Activated gamma-delta T cell (primary cell): ENCODE results near the gene UTS2R.
"Not testable (repeated sequence)": the region's sequence is repeated elsewhere in the genome, so short reads cannot be mapped to it uniquely, and the experiment has no call there.

Experiments
- DNase-seq: peaks from one replicate; lab custom pipeline; 2025; lab: John Stamatoyannopoulos, UW

UTS2R gene

DNA sequence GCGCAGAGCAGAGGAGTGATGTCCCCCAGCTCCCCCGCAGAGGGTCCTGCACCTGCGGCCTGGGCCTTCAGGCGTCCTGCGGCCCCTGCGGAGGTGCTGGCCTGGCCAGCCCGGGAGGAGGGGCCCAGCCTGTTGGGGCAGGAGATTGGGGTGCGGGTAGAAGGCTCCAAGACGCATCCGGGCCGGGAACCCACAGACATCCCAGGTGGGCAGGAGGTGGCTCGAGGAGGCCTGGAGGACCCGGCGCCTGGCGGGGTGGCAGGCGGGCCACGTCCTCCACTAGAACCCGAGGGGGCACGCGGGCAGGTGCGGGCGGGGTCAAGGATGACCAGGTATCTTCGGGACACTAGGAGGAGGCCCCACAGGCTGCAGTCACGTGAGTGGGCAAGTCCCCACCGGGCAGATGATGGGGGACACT lies 37.4 kb upstream of the UTS2R start:
- DNase-seq: no peak

DNA sequence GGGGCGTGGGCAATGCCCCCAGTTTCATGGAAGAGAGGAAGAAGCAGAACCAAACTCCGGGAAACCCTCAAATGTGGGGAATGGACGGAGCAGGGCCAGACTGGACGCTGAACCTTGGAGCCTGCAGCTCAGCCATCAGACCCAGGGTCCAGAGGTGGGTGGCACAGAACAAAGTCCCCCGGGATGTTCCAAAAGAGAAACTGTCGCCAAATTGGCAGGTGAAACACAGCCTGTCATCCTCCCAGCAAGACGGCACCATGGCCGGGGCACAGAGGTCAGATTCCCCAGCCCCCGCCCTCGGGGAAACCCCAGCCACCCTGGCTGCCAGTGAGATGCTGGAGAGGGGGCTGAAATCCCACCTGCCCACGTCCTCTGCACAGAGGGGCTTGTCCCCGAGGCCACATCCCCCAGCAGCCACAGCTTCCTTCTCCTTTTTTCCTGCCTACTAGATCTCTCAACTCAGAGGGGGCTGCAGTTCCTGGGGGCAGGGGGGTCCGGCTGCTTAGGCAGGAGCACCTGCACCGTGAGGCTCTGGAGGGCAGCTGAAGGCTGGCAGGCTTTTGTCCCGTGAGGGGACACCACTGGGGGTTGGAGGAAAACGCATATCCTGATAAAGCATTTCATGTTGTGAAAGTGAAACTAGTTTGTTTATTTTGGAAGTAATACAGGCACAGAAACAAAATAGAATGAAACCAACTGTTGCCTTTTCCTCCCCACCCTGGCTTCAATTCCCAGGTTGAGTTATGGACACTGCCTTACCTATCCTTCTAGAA lies 36.8 kb upstream of the UTS2R start:
- no peak for DNase-seq

DNA sequence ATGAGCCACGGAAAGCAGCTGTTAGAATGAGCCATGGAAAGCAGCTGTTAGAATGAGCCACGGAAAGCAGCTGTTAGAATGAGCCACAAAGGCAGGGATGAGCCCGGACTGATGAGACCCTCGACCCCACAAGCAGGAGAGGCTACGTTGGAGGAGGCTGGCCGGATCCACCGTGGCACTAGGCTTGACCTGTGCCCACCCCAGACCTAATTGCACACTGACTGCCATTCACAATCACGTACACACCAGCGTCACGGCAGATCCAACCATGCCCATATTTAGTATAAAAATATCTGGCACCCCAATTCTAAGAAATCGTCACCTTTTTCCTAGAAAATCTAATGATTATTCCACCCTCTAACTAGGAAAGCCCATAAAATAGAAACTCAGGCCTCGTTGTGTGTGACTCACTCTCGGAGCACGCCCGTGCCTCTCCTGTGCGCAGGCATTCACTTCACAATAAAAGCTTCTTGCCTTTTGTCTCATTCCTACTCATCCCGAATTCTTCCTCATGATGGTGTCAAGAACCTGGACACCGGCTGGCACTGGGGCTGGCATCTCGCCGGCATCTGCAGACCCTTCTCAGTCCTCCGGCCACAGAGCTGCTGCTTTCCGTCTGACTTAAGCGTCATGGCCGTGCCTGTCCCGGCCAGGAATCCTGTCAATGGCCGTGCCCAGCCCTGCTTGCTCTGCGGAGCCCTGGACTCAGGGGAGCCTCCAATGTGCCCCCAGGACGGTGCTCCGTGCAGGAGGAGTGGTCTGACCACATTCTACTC lies 32.5 kb upstream of the UTS2R start:
- DNase-seq: no peak

DNA sequence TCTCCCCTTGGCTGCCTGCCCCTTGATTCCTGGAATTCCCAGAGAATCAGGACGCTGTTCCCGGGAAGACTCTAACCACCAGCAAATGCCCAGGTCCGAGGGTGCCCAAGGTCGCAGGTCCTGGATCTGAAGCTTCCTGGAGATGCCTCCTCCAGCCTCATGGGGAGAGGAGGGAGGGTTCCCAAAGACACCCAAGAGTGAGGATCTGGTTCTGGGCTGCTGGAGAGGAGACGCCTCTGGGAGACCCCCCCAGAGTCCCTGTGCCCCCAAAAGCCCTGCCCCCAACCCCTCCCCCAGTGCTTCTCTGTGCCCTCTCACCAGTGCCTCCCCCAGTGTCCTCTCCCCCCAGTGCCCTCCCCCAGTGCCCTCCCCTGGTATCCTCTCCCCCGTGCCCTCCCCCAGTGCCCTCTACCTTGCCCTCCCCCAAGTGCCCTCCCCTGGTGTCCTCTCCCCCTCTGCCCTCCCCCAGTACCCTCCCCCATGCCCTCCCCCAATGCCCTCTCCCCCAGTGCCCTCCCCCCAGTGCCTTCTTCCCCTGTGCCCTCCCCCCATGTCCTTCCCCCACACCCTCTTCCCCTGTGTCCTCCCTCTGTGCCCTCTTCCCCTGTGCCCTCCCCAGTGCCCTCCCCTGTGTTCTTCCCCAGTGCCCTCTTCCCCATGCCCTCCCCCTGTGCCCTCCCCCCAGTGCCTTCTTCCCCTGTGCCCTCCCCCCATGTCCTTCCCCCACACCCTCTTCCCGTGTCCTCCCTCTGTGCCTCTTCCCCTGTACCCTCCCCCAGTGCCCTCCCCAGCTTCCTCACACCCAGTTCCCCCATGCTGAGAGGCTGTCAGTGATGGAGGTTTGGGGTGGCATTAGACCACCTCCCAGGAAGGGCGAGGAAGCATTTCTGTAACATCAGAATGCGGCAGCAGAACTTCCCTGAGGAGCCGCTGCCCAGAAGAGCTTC lies 31.7 kb upstream of the UTS2R start:
- DNase-seq: no peak

DNA sequence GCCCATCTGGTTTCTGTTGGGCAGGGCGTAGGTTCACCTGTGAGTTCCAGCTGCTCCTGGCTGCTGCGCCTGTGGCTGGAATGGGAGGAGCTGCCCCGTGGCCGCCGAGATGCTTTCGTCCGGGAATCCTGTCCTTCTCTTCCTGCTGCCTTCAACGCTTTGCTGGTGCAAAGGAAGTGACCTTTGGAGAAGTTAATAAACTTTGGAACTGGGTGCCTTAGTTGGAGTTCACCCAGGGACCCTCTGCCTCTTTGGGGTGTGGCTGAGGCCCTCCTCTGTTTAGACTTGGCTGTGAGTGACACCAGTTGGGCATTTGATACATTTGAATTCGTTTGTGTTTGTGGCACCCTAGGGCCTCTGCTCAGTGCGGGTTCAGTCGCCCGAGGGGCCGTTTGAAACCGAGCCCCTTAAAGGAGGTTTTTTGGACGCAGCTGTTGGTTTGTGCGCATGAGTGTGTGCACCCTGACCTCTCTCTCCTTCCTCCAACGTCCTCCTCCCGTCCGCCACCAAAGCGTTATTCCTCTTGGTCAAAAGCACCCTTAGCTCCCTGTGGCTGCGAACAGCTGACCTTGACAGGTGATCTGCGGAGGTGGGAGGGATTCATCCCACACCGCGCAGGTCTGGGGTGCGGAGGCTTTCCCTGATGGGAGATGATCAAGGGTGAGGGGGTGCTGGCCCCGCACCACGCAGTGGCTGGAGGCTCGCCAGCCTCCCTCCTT lies 29.0 kb upstream of the UTS2R start:
- no peak for DNase-seq

DNA sequence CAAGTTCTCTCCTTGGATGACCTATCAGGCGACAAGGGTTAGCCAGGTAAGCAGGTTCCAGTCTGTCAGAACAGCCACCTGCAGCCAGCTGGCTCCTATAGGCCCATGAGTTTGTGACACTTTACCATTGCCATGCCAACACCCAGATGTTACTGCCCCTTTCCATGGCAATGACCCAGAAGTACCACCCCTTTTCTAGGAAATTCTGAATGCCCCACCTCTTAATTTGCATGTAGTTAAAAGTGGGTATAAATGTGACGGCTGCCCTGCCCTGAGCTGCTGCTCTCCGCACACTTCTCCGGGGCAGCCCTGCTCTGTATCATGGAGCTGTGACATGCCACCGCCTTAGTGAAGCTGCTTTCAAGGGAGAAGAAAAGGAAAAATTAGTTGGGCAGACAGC lies 28.0 kb upstream of the UTS2R start:
- DNase-seq: no peak

DNA sequence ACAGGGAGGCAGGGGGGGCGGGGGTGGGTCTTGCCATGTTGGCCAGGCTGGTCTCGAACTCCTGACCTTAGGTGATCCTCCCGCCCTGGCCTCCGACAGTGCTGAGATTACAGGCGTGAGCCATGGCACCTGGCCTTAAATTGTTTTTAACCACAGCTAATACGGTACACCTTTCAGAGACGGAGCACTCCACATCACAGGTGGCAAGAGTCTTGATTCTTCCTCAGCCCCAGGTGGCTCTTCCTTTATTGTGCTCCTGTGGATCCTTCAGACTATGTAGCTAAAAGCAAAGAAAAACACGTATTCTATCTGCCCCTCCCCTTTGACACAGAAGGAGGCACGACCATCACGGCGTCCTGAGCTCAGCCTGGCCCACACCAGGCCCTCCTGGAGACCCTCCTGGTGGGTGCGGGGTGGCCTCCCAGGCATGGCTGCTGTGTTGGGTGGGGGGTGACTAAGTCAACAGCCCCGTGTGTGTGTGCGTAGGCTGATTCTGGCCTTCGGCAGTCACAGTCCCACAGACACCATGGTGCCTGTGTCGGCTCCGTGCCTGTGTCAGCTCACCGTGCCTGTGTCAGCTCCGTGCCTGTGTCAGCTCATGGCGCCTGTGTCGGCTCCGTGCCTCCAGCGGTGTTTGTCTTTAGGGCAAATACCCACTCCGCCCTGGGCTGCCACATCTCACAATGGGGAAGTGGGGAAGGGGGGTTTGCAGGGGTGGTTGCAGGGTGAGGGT lies 27.2 kb upstream of the UTS2R start:
- DNase-seq: no peak

DNA sequence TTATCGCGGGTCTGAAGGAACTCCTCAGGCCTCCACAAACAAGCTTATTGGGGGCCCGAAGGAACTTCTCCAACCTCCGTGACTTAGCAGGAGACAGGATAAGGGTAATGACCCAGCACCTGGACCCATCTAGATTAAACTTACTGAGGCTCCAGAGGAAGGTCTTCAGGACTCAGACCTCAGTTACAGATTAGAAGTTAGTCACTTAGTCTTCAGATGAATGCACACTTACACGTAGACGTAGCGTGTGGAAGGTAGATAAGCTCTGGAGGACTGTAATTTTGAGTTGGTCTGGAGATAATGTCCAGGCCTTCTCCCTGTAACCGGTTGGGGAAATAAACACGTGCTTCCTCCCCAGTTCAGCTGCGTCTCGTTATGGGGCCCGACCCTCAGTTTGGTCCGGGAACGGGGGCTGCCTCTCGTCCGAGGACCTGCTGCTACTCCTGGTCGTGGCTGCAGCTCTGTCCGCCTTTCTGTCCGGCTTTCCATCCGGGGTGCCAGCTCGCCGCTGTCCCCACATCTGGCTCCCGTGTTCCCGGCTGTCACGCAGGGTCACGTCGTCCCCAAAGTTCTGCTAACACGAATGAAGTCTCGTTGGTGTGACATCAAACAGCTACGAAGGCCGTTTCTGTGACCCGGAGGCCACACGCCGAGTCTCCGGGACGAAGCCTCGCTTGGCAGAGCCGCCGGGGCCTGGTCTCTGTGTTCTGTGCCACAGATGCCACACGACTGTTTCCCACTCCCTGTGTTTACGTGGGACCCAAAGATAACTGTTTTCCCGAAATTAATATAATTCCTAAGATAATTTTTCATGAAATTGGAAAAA lies 26.2 kb upstream of the UTS2R start:
- no peak for DNase-seq

DNA sequence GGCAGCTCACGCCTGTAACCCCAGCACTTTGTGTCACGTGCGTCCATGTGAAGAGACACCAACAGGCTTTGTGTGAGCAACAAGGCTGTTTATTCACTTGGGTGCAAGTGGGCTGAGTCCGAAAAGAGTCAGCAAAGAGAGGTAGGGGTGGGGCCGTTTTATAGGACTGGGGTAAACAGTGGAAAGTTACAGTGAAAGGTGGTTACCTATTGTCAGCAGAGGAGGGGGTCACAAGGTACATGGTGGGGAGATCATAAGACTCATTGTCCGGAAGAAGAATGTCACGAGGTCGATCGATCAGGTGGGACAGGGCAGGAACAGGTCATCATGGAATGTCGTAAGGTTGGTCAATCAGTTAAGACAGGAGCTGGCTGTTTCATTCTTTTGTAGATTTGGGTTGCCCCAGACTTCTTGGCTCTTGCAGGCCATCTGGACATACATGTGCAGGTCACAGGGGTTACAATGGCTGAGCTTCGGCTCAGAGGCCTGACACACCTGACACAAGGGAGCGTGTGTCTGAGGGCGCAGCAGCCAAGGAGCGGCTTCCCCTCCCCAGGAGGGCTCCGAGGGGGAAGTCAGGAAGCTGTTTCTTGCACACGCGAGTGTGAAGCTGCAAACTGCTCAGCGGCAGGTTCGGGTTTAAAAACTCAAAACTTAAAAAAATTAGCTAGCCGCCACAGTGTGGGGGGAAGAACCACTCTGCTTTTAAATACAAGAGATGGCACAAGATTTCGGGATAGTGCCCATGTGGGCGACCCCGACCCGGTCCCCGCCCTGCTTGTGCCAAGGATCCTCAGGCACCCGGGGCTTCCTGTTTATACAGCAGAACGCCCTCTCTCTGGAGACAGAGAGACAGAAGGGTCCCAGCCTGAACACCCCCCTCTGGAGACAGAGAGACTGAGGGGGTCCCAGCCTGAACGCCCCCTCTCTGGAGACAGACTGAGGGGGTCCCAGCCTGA lies 24.9 kb upstream of the UTS2R start:
- no peak for DNase-seq

DNA sequence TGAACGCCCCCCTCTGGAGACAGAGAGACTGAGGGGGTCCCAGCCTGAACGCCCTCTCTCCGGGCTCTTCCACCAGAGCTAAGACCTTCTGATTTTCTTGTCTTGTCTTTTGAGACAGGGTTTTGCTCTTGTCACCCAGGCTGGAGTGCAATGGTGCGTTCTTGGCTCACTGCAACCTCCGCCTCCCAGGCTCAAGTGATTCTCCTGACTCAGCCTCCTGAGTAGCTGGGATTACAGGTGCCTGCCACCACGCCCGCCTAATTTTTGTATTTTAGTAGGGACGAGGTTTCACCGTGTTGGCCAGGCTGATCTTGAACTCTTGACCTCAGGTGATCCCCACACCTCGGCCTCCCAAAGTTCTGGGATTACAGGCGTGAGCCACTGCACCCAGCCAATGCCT lies 23.6 kb upstream of the UTS2R start:
- DNase-seq: not testable (repeated sequence)

DNA sequence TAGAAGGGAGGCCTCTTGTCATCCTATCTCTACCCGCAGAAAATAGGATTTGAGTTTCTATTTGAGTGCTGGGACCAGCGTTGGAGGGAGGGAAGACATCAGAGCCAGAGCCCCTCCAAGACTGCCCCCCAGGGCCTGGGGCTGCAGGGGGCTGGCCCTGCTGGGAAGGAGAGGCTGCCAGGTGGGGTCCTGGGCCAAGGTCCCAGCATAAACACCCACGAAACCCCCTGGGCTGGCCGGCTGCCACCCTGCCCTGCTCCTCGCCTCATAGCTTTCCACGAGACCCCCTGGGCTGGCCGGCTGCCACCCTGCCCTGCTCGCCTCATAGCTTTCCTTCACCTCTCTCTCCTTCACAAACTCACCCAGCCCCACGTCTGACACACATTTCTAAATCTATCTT lies 23.1 kb upstream of the UTS2R start:
- no peak for DNase-seq

DNA sequence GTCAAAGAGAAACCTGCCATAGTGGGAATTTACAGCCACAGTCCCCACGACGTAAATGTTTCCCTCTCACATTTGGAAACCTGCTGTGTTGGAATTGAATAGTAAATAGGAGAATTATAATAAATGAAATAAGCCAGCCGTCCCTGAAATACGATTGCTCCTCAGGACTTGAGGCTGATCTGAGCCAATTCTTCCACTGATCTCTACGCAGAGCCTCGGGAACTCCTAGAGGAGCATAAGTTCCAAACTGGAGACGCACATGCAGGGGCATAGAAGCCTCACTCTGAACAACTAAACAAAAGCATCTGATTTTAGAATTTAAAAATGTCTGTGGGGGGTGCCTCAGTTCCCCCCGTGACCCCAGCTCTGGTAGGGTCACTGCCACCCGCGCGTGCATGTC lies 22.7 kb upstream of the UTS2R start:
- DNase-seq: no peak

DNA sequence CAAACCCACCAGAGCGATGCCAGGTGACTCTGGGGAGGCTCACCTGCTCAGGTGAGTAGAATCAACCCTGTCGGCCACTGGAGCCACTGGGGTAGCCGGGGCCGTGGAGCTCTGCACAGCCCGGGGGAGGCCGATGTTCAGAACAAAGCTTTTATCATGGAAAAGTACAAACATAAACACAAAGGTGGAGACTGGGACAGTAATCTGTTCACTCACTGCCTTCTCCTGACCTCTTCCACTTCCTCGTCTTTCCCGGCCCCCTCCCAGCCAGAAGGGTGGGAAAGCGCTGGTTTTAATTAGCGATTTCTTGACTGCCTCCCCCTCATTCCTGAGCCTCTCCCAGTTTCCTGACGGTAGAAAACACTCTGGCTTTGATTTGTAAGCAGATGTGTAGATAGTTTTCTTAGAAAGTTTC lies 22.3 kb upstream of the UTS2R start:
- DNase-seq: no peak

DNA sequence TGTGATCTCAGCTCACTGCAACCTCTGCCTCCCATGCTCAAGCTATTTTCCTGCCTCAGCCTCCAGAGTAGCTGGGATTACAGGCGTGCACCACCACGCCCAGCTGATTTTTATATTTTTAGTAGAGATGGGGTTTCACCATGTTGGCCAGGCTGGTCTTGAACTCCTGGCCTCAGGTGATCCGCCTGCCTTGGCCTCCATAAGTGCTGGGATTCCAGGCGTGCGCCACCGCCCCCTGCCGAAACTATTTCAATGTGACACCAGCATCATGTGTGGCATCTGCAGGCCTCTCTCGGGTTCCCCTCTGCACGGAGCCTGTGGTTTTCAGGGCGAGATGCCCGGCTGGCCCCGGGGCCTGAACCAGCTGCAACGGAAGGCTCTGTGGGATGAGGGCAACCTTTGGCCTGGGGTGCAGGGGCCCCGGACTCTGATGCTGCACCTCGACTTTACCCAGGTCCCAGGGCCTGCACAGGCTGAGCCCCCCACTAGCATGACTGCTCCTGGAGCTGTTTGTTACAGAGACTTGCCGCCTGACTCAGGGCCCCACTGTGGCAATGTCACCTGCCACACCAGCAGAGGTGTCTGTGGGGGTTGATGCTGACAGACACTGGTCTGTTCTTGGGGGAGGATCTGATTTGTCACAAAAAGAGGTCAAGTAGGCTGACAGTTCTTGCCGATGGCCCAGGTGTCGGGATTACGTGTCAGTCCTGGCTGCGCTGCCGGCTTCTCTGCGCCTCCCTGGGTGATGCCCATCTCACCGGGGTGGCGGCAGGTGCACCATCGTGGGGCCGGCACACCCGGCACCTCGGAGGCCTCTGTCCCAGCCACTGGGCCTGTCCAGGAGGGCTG lies 21.2 kb upstream of the UTS2R start:
- DNase-seq: no peak

DNA sequence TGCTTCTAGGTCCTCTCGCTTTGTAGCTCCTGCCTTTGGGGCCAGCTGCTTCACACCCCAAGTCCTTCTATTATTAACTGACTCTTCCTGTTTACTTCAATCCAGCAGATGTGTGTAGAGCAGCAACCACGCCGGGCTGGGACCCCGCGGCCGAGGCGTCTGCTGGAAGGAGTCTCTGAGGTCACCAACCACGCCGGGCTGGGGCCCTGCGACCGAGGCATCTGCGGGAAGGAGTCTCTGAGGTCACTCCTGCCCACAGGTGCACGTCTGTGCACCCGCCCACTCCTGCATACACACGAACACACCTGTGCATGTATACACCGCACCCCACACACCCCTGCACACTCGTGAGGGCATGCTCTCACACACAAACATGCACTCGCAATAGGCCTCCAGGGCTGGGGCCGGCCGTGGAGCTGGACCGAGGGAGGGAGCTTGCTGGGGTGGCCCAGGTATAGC lies 20.3 kb upstream of the UTS2R start:
- DNase-seq: no peak

DNA sequence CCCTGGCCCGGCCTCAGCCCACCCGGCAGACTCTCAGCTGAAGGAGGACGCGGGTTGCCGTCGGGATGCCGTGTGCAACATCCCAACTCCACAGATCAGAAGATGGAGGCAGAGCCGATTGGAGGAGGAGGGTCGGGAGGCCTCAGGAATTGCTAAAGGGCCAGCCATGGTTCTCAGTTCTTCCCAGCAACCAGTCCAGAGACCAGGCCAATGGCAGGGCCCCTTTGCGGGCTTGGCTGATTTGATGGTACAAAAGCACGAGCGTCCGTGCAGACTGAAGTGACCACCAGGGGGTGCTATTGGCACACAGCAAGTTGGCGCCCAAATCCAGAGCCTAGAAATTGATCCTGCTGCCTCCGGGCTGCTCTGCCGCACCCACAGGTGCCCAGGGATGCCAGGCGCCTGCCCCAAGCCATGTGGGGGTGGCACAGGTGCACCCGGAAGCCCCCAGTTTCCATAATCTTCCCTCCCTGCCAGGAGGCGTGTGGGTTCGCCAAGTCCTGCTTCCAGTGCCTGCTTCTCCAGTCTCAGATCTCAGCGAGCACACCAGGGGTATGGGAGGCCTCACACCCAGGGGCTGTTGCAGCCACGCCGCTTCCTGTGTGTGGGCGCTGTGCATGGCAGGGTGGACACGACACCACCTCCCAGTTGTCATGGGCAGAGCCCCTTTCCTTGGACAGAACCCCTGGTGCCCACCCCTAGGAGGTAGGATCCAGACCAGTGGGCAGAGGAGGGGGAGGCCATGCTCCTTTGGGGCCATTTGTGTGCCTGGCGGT lies 19.7 kb upstream of the UTS2R start:
- no peak for DNase-seq

DNA sequence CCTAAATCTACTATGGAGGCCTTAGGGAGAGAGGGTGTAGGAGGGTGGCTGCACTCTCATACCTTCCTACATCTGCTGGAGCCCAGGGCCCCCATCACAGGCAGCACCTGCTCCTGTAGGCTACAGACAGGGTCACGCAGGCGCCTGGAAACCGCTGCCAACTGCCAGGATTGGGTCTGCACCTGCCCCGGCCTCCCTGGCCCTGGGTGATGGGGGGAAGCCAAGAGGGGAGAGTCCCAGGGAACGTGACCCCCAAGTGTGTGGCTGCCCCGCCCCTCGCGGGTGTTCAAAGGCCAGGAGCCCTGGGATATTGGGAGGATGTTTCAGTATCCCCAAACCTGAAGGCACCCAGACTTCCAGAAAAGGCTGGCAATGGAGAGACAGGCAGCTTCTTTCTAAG lies 18.1 kb upstream of the UTS2R start:
- no peak for DNase-seq
